Occipital lobe (tissue), 2 donors: ENCODE results near the gene ARMS2. TPM values are rescaled to one million over a fixed set of nuclear protein-coding genes. Genes with fewer than 3 reads are reported as not detected.
A peak's percentile ranks its signal among the peaks of the same experiment; 100 is the strongest.

Experiments
- DNase-seq: peaks from one replicate; lab custom pipeline; 2025; lab: John Stamatoyannopoulos, UW
- total RNA-seq: library from RNA; depleted of rRNA; stranded (reverse); fragments of >200 nt; gene quantifications from one replicate; pipeline ENCODE4 v1.2.3, GENCODE V29; 2014

The ARMS2 gene
- total RNA-seq, 1 donor from 2014 or later: not detected

GRCh38 chr10:122450353-122450990, 4.0 kb upstream of the ARMS2 start:
- no peak for DNase-seq

- DNase-seq: no peak
Observed at GRCh38 chr10:122454071-122454470, 382 bp upstream of the ARMS2 start.

GRCh38 chr10:122455376-122456079, 1.1 kb downstream of the ARMS2 start:
- no peak for DNase-seq

- DNase-seq: no peak
Observed at GRCh38 chr10:122457934-122458333, 3.5 kb downstream of the ARMS2 start.

GRCh38 chr10:122458693-122459092, 4.2 kb downstream of the ARMS2 start:
- no peak for DNase-seq

- DNase-seq: no peak
Observed at GRCh38 chr10:122459561-122460273, 5.3 kb downstream of the ARMS2 start.

GRCh38 chr10:122460891-122461293, 6.4 kb downstream of the ARMS2 start:
- no peak for DNase-seq

GRCh38 chr10:122461367-122461728, 6.9 kb downstream of the ARMS2 start, which contains the start of gene HTRA1:
Gene HTRA1 (plus strand): TSS chr10:122461553. CDS start chr10:122461653, 100 bp downstream.
- DNase-seq: peak; percentile 71

GRCh38 chr10:122461729-122462532, 7.5 kb downstream of the ARMS2 start:
- DNase-seq: peak; percentile 30

- DNase-seq: no peak
Observed at GRCh38 chr10:122462533-122463465, 8.3 kb downstream of the ARMS2 start.

GRCh38 chr10:122463466-122464249, 9.2 kb downstream of the ARMS2 start:
- no peak for DNase-seq

- DNase-seq: no peak
Observed at GRCh38 chr10:122464250-122464510, 9.7 kb downstream of the ARMS2 start.

- no peak for DNase-seq
Observed at GRCh38 chr10:122464586-122464985, 10.1 kb downstream of the ARMS2 start.

GRCh38 chr10:122465401-122466040, 11.1 kb downstream of the ARMS2 start:
- no peak for DNase-seq

- DNase-seq: no peak
Observed at GRCh38 chr10:122466951-122467381, 12.5 kb downstream of the ARMS2 start.

GRCh38 chr10:122467701-122468100, 13.2 kb downstream of the ARMS2 start:
- no peak for DNase-seq

- DNase-seq: no peak
Observed at GRCh38 chr10:122468307-122468925, 14.0 kb downstream of the ARMS2 start.

GRCh38 chr10:122468926-122469781, 14.7 kb downstream of the ARMS2 start:
- DNase-seq: peak; percentile 57
